Panc1 (cell line): Measurements from ENCODE around the gene AP3B1.

Experiments used
- POLR2AphosphoS5 ChIP-seq: IDR thresholded peaks from 2 replicates; pipeline ENCODE4 v1.6.1; 2012; ENCODE audit warnings: mild to moderate bottlenecking, low read depth, low read length, moderate library complexity
- REST ChIP-seq, 2 experiments: IDR thresholded peaks; 2 replicates each; pipeline ENCODE4 v1.6.1; 2011 to 2012; ENCODE audit warnings: low read depth in 2 of 2, control low read depth in 1 of 2, low read length in 1 of 2, mild to moderate bottlenecking in 1 of 2, moderate library complexity in 1 of 2; ENCODE audit not compliant: insufficient read depth in 1 of 2
- TF ChIP-seq, protein P1 (sequence below): fragments of 450-650 bp; IDR thresholded peaks from 2 replicates; pipeline ENCODE4 v1.5.1; 2017; ENCODE audit warnings: mild to moderate bottlenecking

GRCh38 chr5:78063495-78063894 is 231.0 kb downstream of the AP3B1 start:
- TF ChIP-seq, protein P1, sequence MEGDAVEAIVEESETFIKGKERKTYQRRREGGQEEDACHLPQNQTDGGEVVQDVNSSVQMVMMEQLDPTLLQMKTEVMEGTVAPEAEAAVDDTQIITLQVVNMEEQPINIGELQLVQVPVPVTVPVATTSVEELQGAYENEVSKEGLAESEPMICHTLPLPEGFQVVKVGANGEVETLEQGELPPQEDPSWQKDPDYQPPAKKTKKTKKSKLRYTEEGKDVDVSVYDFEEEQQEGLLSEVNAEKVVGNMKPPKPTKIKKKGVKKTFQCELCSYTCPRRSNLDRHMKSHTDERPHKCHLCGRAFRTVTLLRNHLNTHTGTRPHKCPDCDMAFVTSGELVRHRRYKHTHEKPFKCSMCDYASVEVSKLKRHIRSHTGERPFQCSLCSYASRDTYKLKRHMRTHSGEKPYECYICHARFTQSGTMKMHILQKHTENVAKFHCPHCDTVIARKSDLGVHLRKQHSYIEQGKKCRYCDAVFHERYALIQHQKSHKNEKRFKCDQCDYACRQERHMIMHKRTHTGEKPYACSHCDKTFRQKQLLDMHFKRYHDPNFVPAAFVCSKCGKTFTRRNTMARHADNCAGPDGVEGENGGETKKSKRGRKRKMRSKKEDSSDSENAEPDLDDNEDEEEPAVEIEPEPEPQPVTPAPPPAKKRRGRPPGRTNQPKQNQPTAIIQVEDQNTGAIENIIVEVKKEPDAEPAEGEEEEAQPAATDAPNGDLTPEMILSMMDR = no peak
- no peak for TF ChIP-seq POLR2AphosphoS5
- no peak for TF ChIP-seq REST (IDR thresholded peaks at IDR 0.05; ENCODE audit: insufficient read depth in 1 of 2, low read depth in 2 of 2, low read length in 1 of 2)
